AG09319 (cell line): ENCODE measurements around the gene LRRC74A.

ENCODE experiments used
- DNase-seq: peaks from one replicate; pipeline ENCODE4 v3.0.0-alpha.2; 2010; ENCODE audit warnings: low read depth; ENCODE audit errors: extremely low read depth
- CTCF ChIP-seq: IDR thresholded peaks from 2 replicates; pipeline ENCODE4 v1.5.1; 2011; ENCODE audit warnings: low read depth, mild to moderate bottlenecking, inconsistent platforms, low read length, moderate library complexity

The LRRC74A gene

DNA sequence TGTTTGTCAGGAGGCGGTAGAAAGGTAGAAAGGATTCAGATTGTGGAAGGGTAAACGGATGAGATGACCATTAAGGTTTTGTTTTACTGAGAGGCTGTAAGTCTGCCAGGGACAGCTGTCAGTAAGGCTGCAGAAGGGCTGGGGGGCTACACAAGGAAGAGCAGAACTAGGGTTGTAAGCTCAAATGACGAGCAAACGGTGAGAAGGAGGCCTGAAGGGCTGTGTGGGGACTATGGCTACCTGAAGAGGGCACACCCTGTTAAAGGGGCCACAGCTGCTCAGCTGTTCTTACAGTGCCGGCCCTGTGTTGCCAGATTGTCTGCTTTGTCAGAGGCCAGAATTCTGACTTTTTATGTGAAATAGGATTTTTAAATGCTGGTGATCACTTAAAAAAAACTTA, 45.8 kb upstream of the LRRC74A start:
- no peak for DNase-seq
- no peak for TF ChIP-seq CTCF

- TF ChIP-seq CTCF = no peak
Measured at GRCh38 chr14:76780875-76781647, 45.1 kb upstream of the LRRC74A start.

GRCh38 chr14:76781648-76782051, 44.6 kb upstream of the LRRC74A start:
- no peak for TF ChIP-seq CTCF
- DNase-seq = no peak

More at GRCh38 chr14:76780875-76781647, 45.1 kb upstream of the LRRC74A start:
- DNase-seq = no peak

GRCh38 chr14:76782115-76782884, 43.9 kb upstream of the LRRC74A start:
- DNase-seq = no peak
- no peak for TF ChIP-seq CTCF

DNA sequence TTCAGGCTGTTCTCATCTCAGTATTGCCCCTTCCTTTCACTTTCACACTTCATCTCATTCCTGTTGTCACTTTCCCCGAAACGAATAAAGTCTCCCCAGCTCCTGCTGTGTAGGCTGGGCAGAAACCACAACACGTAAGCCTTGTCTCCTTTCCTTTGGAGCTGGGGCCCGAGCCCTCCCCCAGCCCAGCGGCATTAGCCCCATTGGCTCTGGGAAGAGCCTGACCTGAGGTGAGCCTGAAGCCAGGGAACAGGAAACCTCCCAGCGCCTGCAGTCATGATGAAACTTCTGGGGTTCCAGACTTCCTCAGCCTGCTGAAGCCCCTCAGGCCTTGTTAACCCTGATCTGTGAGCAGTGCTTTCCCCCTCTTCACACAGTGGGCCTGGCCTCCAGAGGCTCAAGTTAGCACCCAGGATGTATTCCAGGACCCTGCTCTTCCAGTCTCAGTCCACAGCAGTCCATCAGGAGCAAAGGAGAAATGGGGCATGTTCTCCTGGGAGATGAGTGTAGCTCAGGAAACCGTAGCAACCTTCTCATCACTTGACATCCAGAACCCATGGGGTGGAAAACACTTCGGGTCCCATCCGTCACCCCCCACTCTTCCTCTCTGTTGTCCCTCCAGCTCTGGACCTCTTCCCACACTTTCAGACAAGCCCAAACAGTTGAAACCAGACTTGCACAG, 43.2 kb upstream of the LRRC74A start:
- DNase-seq = no peak
- TF ChIP-seq CTCF = no peak

DNA sequence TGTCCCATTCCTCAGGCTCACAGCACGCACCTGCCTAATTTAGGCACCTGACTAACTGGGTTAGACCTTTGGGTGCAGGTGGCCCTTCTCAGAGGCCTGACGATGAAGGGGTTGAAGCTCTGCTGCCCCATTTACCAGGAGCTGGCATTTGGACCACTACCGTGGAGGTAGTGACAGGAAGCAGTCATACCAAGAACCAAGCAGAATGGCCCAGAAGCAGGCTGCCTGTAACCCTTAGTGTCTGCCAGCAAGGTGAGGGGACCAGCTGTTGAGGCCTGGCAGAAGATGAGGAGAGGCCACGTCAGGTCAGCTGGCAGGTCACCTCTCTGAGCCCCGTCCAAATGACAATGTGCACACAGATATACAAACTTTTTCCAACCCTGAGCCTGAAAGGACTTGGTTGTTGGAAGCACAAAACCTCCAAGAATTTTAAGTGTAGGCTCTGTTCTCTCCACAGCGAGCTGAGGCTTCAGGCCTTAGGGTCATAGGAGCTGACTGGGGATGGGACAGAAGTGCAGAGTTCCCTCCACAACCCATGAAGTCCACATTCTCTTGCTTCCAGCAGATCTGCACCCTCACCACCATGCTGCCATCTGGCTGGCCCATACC, 41.8 kb upstream of the LRRC74A start:
- no peak for DNase-seq
- no peak for TF ChIP-seq CTCF
